ENCODE results near the gene FBXW12.

GRCh38 chr3:48426944-48427629 is 55.1 kb downstream of the FBXW12 start:
- TF ChIP-seq, protein P1, sequence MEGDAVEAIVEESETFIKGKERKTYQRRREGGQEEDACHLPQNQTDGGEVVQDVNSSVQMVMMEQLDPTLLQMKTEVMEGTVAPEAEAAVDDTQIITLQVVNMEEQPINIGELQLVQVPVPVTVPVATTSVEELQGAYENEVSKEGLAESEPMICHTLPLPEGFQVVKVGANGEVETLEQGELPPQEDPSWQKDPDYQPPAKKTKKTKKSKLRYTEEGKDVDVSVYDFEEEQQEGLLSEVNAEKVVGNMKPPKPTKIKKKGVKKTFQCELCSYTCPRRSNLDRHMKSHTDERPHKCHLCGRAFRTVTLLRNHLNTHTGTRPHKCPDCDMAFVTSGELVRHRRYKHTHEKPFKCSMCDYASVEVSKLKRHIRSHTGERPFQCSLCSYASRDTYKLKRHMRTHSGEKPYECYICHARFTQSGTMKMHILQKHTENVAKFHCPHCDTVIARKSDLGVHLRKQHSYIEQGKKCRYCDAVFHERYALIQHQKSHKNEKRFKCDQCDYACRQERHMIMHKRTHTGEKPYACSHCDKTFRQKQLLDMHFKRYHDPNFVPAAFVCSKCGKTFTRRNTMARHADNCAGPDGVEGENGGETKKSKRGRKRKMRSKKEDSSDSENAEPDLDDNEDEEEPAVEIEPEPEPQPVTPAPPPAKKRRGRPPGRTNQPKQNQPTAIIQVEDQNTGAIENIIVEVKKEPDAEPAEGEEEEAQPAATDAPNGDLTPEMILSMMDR (conservative IDR thresholded peaks at IDR 0.05 in 1 of 2, IDR thresholded peaks at IDR 0.05 in 1 of 2; ENCODE audit: extremely low read depth in 1 of 2, insufficient read depth in 1 of 2, low read depth in 1 of 2, low read length in 2 of 2): no peak
- no peak for TF ChIP-seq EZH2 (IDR thresholded peaks at IDR 0.05; ENCODE audit: borderline replicate concordance, low read length)
